Skeletal muscle satellite cell (primary cell): ENCODE results near the gene CA12.

Experiments used
- H3K27me3 ChIP-seq: 2 replicates; pipeline ENCODE4 v1.7.0; 2013; ENCODE audit warnings: low read length; ENCODE audit not compliant: control insufficient read depth, insufficient read depth
- H3K36me3 ChIP-seq: 2 replicates; pipeline ENCODE4 v1.7.0; 2013; ENCODE audit warnings: mild to moderate bottlenecking, control low read depth, low read length; ENCODE audit not compliant: insufficient read depth
- H3K4me1 ChIP-seq: 2 replicates; pipeline ENCODE4 v1.7.0; 2013; ENCODE audit warnings: low read length; ENCODE audit not compliant: control insufficient read depth, insufficient read depth
- H3K4me2 ChIP-seq: 2 replicates; pipeline ENCODE4 v1.7.0; 2013; ENCODE audit warnings: mild to moderate bottlenecking, low read length
- H3K4me3 ChIP-seq: 2 replicates; pipeline ENCODE4 v1.7.0; 2013; ENCODE audit warnings: low read length
- H3K9ac ChIP-seq: 2 replicates; pipeline ENCODE4 v1.7.0; 2013; ENCODE audit warnings: mild to moderate bottlenecking, low read depth, low read length, moderate library complexity
- H3K9me3 ChIP-seq: replicated peaks from 2 replicates; pipeline ENCODE4 v1.7.0; 2013; ENCODE audit warnings: mild to moderate bottlenecking, control low read depth, low read length

CA12 gene

GRCh38 chr15:63384906-63385305 is 3.3 kb upstream of the CA12 start:
- no peak overlapping the region for H3K4me3 ChIP-seq
- no peak overlapping the region for H3K4me2 ChIP-seq
- peaks cover 33% of the 10 kb centered on the region for H3K4me1 ChIP-seq
- no peaks in the 10 kb centered on the region for H3K36me3 ChIP-seq
- H3K9me3 ChIP-seq = peaks cover 3% of the 10 kb centered on the region
- H3K9ac ChIP-seq = no peak overlapping the region
- no peaks in the 10 kb centered on the region for H3K27me3 ChIP-seq

- H3K4me1 ChIP-seq = peaks cover 43% of the 10 kb centered on the region
Measured at GRCh38 chr15:63382966-63383710, 1.5 kb upstream of the CA12 start.

GRCh38 chr15:63380808-63381282 is 801 bp downstream of the CA12 start:
- H3K4me2 ChIP-seq = peak overlapping the region; percentile 89
- peak overlapping the region; percentile 76 for H3K4me3 ChIP-seq
- no peaks in the 10 kb centered on the region for H3K36me3 ChIP-seq
- peaks cover 45% of the 10 kb centered on the region for H3K4me1 ChIP-seq
- H3K9ac ChIP-seq = peak overlapping the region; percentile 72
- H3K9me3 ChIP-seq = peaks cover 3% of the 10 kb centered on the region
- no peaks in the 10 kb centered on the region for H3K27me3 ChIP-seq

More at GRCh38 chr15:63382966-63383710, 1.5 kb upstream of the CA12 start:
- Histone ChIP-seq H3K9ac (no peak overlapping the region), H3K9me3 (peaks cover 3% of the 10 kb centered on the region), H3K36me3 (no peaks in the 10 kb centered on the region), H3K4me3 (no peak overlapping the region), H3K4me2 (no peak overlapping the region), H3K27me3 (no peaks in the 10 kb centered on the region)

GRCh38 chr15:63380151-63380807 is 1.4 kb downstream of the CA12 start:
- H3K9me3 ChIP-seq = no peaks in the 10 kb centered on the region
- H3K9ac ChIP-seq = peak overlapping the region; percentile 72
- H3K36me3 ChIP-seq = no peaks in the 10 kb centered on the region
- H3K27me3 ChIP-seq = no peaks in the 10 kb centered on the region
- H3K4me3 ChIP-seq = peak overlapping the region; percentile 76
- H3K4me2 ChIP-seq = peak overlapping the region; percentile 89
- peaks cover 51% of the 10 kb centered on the region for H3K4me1 ChIP-seq

- Histone ChIP-seq H3K4me2 (peak overlapping the region; percentile 89), H3K9ac (peak overlapping the region; percentile 72), H3K9me3 (no peaks in the 10 kb centered on the region), H3K27me3 (no peaks in the 10 kb centered on the region), H3K4me3 (peak overlapping the region; percentile 76), H3K4me1 (peaks cover 58% of the 10 kb centered on the region), H3K36me3 (no peaks in the 10 kb centered on the region)
Measured at GRCh38 chr15:63379492-63380150, 2.0 kb downstream of the CA12 start.

GRCh38 chr15:63378946-63379345 is 2.7 kb downstream of the CA12 start:
- H3K4me1 ChIP-seq = peaks cover 64% of the 10 kb centered on the region
- H3K9me3 ChIP-seq = no peaks in the 10 kb centered on the region
- no peak overlapping the region for H3K4me3 ChIP-seq
- no peaks in the 10 kb centered on the region for H3K36me3 ChIP-seq
- H3K27me3 ChIP-seq = no peaks in the 10 kb centered on the region
- H3K9ac ChIP-seq = no peak overlapping the region
- H3K4me2 ChIP-seq = peak overlapping the region; percentile 89

GRCh38 chr15:63374686-63375520 is 6.7 kb downstream of the CA12 start:
- H3K36me3 ChIP-seq = no peaks in the 10 kb centered on the region
- H3K4me2 ChIP-seq = peak overlapping the region; percentile 74
- H3K27me3 ChIP-seq = no peaks in the 10 kb centered on the region
- no peaks in the 10 kb centered on the region for H3K9me3 ChIP-seq
- peaks cover 66% of the 10 kb centered on the region for H3K4me1 ChIP-seq
- H3K4me3 ChIP-seq = peak overlapping the region; percentile 43
- peak overlapping the region; percentile 16 for H3K9ac ChIP-seq

- Histone ChIP-seq H3K9me3 (no peaks in the 10 kb centered on the region), H3K4me1 (peaks cover 57% of the 10 kb centered on the region), H3K4me3 (no peak overlapping the region), H3K27me3 (no peaks in the 10 kb centered on the region), H3K4me2 (peak overlapping the region; percentile 74), H3K36me3 (no peaks in the 10 kb centered on the region), H3K9ac (no peak overlapping the region)
Measured at GRCh38 chr15:63373866-63374548, 7.6 kb downstream of the CA12 start.

GRCh38 chr15:63373330-63373729 is 8.3 kb downstream of the CA12 start:
- H3K27me3 ChIP-seq = no peaks in the 10 kb centered on the region
- H3K4me1 ChIP-seq = peaks cover 55% of the 10 kb centered on the region
- no peak overlapping the region for H3K4me2 ChIP-seq
- H3K9ac ChIP-seq = no peak overlapping the region
- H3K36me3 ChIP-seq = peaks cover 4% of the 10 kb centered on the region
- no peak overlapping the region for H3K4me3 ChIP-seq
- H3K9me3 ChIP-seq = no peaks in the 10 kb centered on the region

GRCh38 chr15:63372753-63373152 is 8.9 kb downstream of the CA12 start:
- H3K4me3 ChIP-seq = peak overlapping the region; percentile 29
- peak overlapping the region; percentile 81 for H3K4me2 ChIP-seq
- peaks cover 55% of the 10 kb centered on the region for H3K4me1 ChIP-seq
- H3K9me3 ChIP-seq = no peaks in the 10 kb centered on the region
- H3K27me3 ChIP-seq = no peaks in the 10 kb centered on the region
- H3K36me3 ChIP-seq = peaks cover 4% of the 10 kb centered on the region
- H3K9ac ChIP-seq = peak overlapping the region; percentile 11
